Measurements from ENCODE around the gene ALDH4A1.
"Not testable (repeated sequence)": the region's sequence is repeated elsewhere in the genome, so short reads cannot be mapped to it uniquely, and the experiment has no call there.

ALDH4A1 gene

GRCh38 chr1:18840145-18840544 is 62.2 kb downstream of the ALDH4A1 start:
- H3K36me3 Mint-ChIP-seq: no peaks in the 10 kb centered on the region
- no peak overlapping the region for H3K27ac Mint-ChIP-seq
- peaks cover 8% of the 10 kb centered on the region for H3K9me3 Mint-ChIP-seq
- H3K4me3 Mint-ChIP-seq: no peak overlapping the region
- peaks cover 13% of the 10 kb centered on the region for H3K27me3 Mint-ChIP-seq
- no peaks in the 10 kb centered on the region for H3K4me1 Mint-ChIP-seq

- H3K9me3 Mint-ChIP-seq: no peaks in the 10 kb centered on the region
- H3K27me3 Mint-ChIP-seq: peaks cover 13% of the 10 kb centered on the region
- no peak overlapping the region for H3K4me3 Mint-ChIP-seq
- H3K36me3 Mint-ChIP-seq: no peaks in the 10 kb centered on the region
- H3K4me1 Mint-ChIP-seq: no peaks in the 10 kb centered on the region
- H3K27ac Mint-ChIP-seq: no peak overlapping the region
These were observed 65.7 kb downstream of the ALDH4A1 start for GRCh38 chr1:18836654-18837053.

- H3K36me3 Mint-ChIP-seq, H3K27ac Mint-ChIP-seq, H3K9me3 Mint-ChIP-seq, H3K4me1 Mint-ChIP-seq, H3K27me3 Mint-ChIP-seq, H3K4me3 Mint-ChIP-seq: not testable (repeated sequence)
These were observed 70.0 kb downstream of the ALDH4A1 start for GRCh38 chr1:18832319-18832718.

- H3K4me3 Mint-ChIP-seq: no peak overlapping the region
- no peak overlapping the region for H3K27ac Mint-ChIP-seq
- peaks cover 7% of the 10 kb centered on the region for H3K27me3 Mint-ChIP-seq
- H3K36me3 Mint-ChIP-seq: no peaks in the 10 kb centered on the region
- no peaks in the 10 kb centered on the region for H3K4me1 Mint-ChIP-seq
- no peaks in the 10 kb centered on the region for H3K9me3 Mint-ChIP-seq
These were observed 70.7 kb downstream of the ALDH4A1 start for GRCh38 chr1:18831656-18832055.

- H3K27me3 Mint-ChIP-seq: peaks cover 2% of the 10 kb centered on the region
- no peaks in the 10 kb centered on the region for H3K9me3 Mint-ChIP-seq
- H3K27ac Mint-ChIP-seq: no peak overlapping the region
These were observed 71.8 kb downstream of the ALDH4A1 start for GRCh38 chr1:18830596-18830995.

GRCh38 chr1:18829671-18830070 is 72.7 kb downstream of the ALDH4A1 start:
- no peak overlapping the region for H3K4me3 Mint-ChIP-seq
- no peak overlapping the region for H3K27ac Mint-ChIP-seq
- H3K4me1 Mint-ChIP-seq: no peaks in the 10 kb centered on the region
- H3K27me3 Mint-ChIP-seq: no peaks in the 10 kb centered on the region
- H3K9me3 Mint-ChIP-seq: no peaks in the 10 kb centered on the region
- no peaks in the 10 kb centered on the region for H3K36me3 Mint-ChIP-seq

More at GRCh38 chr1:18830596-18830995, 71.8 kb downstream of the ALDH4A1 start:
- Mint-ChIP-seq H3K4me3 (no peak overlapping the region), H3K36me3 (no peaks in the 10 kb centered on the region), H3K4me1 (no peaks in the 10 kb centered on the region)

GRCh38 chr1:18828224-18828623 is 74.1 kb downstream of the ALDH4A1 start:
- H3K27ac Mint-ChIP-seq: no peak overlapping the region
- no peaks in the 10 kb centered on the region for H3K4me1 Mint-ChIP-seq
- H3K36me3 Mint-ChIP-seq: peaks cover 2% of the 10 kb centered on the region
- H3K4me3 Mint-ChIP-seq: no peak overlapping the region
- H3K27me3 Mint-ChIP-seq: peaks cover 1% of the 10 kb centered on the region
- H3K9me3 Mint-ChIP-seq: no peaks in the 10 kb centered on the region

GRCh38 chr1:18823438-18823837 is 78.9 kb downstream of the ALDH4A1 start:
- H3K36me3 Mint-ChIP-seq: peaks cover 2% of the 10 kb centered on the region
- H3K27ac Mint-ChIP-seq: peak overlapping the region; percentile 15
- H3K27me3 Mint-ChIP-seq: peaks cover 20% of the 10 kb centered on the region
- no peaks in the 10 kb centered on the region for H3K4me1 Mint-ChIP-seq
- no peaks in the 10 kb centered on the region for H3K9me3 Mint-ChIP-seq
- H3K4me3 Mint-ChIP-seq: no peak overlapping the region

Data from activated naive CD4-positive, alpha-beta T cell treated with anti-CD3 and anti-CD28 coated beads, Interleukin-2, amount 50 U/mL, for 24 hours (primary cell).